ENCODE measurements around the gene PNP.

GRCh38 chr14:20524027-20524426 is 54.8 kb downstream of the PNP start:
- TF ChIP-seq EZH2 (IDR thresholded peaks at IDR 0.05; ENCODE audit: borderline replicate concordance, insufficient read depth, low read depth, low read length, poor library complexity, severe bottlenecking), result no peak
- no peak for TF ChIP-seq CTCF (IDR thresholded peaks at IDR 0.05)

Measured in B cell (primary cell).